Measurements from ENCODE around the gene SLC2A13.
"Not testable (repeated sequence)": the region's sequence is repeated elsewhere in the genome, so short reads cannot be mapped to it uniquely, and the experiment has no call there.

SLC2A13 gene

GRCh38 chr12:39812456-39812855, 293.4 kb downstream of the SLC2A13 start:
- not testable (repeated sequence) for DNase-seq (ENCODE audit: low read depth in 2 of 2)

- DNase-seq (ENCODE audit: low read depth in 2 of 2) = no peak
Measured at GRCh38 chr12:39807043-39807442, 298.8 kb downstream of the SLC2A13 start.

- DNase-seq (ENCODE audit: low read depth in 2 of 2) = no peak
Measured at GRCh38 chr12:39805651-39806050, 300.2 kb downstream of the SLC2A13 start.

- DNase-seq (ENCODE audit: low read depth in 2 of 2) = no peak
Measured at GRCh38 chr12:39804898-39805297, 301.0 kb downstream of the SLC2A13 start.

GRCh38 chr12:39804479-39804878, 301.4 kb downstream of the SLC2A13 start:
- DNase-seq (ENCODE audit: low read depth in 2 of 2) = no peak

- no peak for DNase-seq (ENCODE audit: low read depth in 2 of 2)
Measured at GRCh38 chr12:39803151-39803550, 302.7 kb downstream of the SLC2A13 start.

- no peak for DNase-seq (ENCODE audit: low read depth in 2 of 2)
Measured at GRCh38 chr12:39798977-39799376, 306.9 kb downstream of the SLC2A13 start.

- no peak for DNase-seq (ENCODE audit: low read depth in 2 of 2)
Measured at GRCh38 chr12:39798429-39798828, 307.5 kb downstream of the SLC2A13 start.

- no peak for DNase-seq (ENCODE audit: low read depth in 2 of 2)
Measured at GRCh38 chr12:39795481-39795880, 310.4 kb downstream of the SLC2A13 start.

- no peak for DNase-seq (ENCODE audit: low read depth in 2 of 2)
Measured at GRCh38 chr12:39792938-39793337, 312.9 kb downstream of the SLC2A13 start.

GRCh38 chr12:39788239-39788638, 317.6 kb downstream of the SLC2A13 start:
- no peak for DNase-seq (ENCODE audit: low read depth in 2 of 2)

GRCh38 chr12:39785814-39786213, 320.1 kb downstream of the SLC2A13 start:
- DNase-seq (ENCODE audit: low read depth in 2 of 2) = not testable (repeated sequence)

- no peak for DNase-seq (ENCODE audit: low read depth in 2 of 2)
Measured at GRCh38 chr12:39782026-39782545, 323.8 kb downstream of the SLC2A13 start.

GRCh38 chr12:39780913-39781446, 324.9 kb downstream of the SLC2A13 start:
- no peak for DNase-seq (ENCODE audit: low read depth in 2 of 2)

- no peak for DNase-seq (ENCODE audit: low read depth in 2 of 2)
Measured at GRCh38 chr12:39780411-39780912, 325.4 kb downstream of the SLC2A13 start.

- DNase-seq (ENCODE audit: low read depth in 2 of 2) = no peak
Measured at GRCh38 chr12:39779768-39780340, 326.0 kb downstream of the SLC2A13 start.

GRCh38 chr12:39777465-39777864, 328.4 kb downstream of the SLC2A13 start:
- no peak for DNase-seq (ENCODE audit: low read depth in 2 of 2)

GRCh38 chr12:39773266-39773665, 332.6 kb downstream of the SLC2A13 start:
- DNase-seq (ENCODE audit: low read depth in 2 of 2) = no peak

GRCh38 chr12:39772821-39773259, 333.0 kb downstream of the SLC2A13 start:
- no peak for DNase-seq (ENCODE audit: low read depth in 2 of 2)

GRCh38 chr12:39771456-39771855, 334.4 kb downstream of the SLC2A13 start:
- DNase-seq (ENCODE audit: low read depth in 2 of 2) = no peak

GRCh38 chr12:39764944-39765560, 340.8 kb downstream of the SLC2A13 start:
- DNase-seq (ENCODE audit: low read depth in 2 of 2) = no peak

GRCh38 chr12:39763890-39764169, 342.1 kb downstream of the SLC2A13 start:
- no peak for DNase-seq (ENCODE audit: low read depth in 2 of 2)

All from stimulated activated CD8-positive, alpha-beta memory T cell treated with anti-CD3 and anti-CD28 coated beads, Interleukin-7, amount 100 ng/mL, for 4 hours (primary cell).